KOPT-K1 (cell line): Measurements from ENCODE around the gene ZG16B.

Experiments
- H3K27ac ChIP-seq: fragments of 200-600 bp; sonication (generic); 2 replicates; pipeline ENCODE4 v1.5.1; 2016; ENCODE audit warnings: antibody characterized with exemption, mild to moderate bottlenecking, low read depth, low read length; ENCODE audit not compliant: poor library complexity, severe bottlenecking
- H3K36me3 ChIP-seq: fragments of 200-600 bp; sonication (generic); 2 replicates; pipeline ENCODE4 v1.5.1; 2017; ENCODE audit warnings: antibody characterized with exemption, mild to moderate bottlenecking, low read length, moderate library complexity; ENCODE audit not compliant: insufficient read depth
- H3K9me3 ChIP-seq: fragments of 200-600 bp; sonication (generic); 2 replicates; pipeline ENCODE4 v1.5.1; 2017; ENCODE audit warnings: antibody characterized with exemption, low read length, mild to moderate bottlenecking; ENCODE audit not compliant: insufficient read depth, poor library complexity, severe bottlenecking

ZG16B gene

GRCh38 chr16:2795395-2796143 lies 34.5 kb upstream of the ZG16B start:
- H3K9me3 ChIP-seq, result no peaks in the 10 kb centered on the region
- no peak overlapping the region for H3K27ac ChIP-seq
- no peaks in the 10 kb centered on the region for H3K36me3 ChIP-seq

DNA sequence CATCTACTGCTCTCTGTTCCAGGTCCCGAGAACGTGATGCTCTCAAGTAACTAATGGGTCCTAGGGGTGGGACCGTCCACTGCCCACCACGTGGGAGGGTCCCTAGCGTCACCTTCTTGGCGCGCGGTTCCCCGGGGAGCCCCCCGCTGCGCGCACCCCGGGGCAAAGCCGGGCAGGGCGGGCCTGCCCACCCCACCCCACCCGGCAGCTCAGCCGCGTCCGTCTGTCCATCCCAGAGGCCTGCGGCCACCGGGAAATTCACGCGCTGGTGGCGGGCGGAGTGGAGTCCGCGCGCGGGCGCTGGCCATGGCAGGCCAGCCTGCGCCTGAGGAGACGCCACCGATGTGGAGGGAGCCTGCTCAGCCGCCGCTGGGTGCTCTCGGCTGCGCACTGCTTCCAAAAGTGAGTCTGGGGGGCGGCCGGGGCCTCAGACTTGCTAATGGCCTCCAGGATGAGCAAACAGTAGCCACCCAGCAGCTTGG lies 31.3 kb upstream of the ZG16B start:
- no peaks in the 10 kb centered on the region for H3K36me3 ChIP-seq
- H3K9me3 ChIP-seq, result peaks cover 4% of the 10 kb centered on the region
- no peak overlapping the region for H3K27ac ChIP-seq

GRCh38 chr16:2799205-2799858 lies 30.8 kb upstream of the ZG16B start:
- Histone ChIP-seq H3K36me3 (no peaks in the 10 kb centered on the region), H3K9me3 (peaks cover 9% of the 10 kb centered on the region), H3K27ac (no peak overlapping the region)

DNA sequence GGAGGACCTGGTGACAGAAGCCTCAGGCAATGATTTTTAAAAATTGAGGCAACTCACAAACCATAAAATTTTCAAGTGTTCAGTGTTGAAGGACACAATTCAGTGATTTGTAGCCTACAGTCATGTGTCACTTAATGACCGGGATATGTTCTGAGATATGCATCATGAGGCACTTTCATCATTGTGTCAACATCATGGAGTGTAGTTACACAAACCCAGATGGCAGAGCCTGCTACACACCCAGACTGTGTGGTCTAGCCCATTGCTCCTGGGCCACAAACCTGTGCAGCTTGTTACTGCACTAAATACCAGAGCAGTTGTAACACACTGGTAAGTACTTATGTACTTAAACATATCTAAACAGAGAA lies 30.3 kb upstream of the ZG16B start:
- no peaks in the 10 kb centered on the region for H3K36me3 ChIP-seq
- no peak overlapping the region for H3K27ac ChIP-seq
- peaks cover 14% of the 10 kb centered on the region for H3K9me3 ChIP-seq

DNA sequence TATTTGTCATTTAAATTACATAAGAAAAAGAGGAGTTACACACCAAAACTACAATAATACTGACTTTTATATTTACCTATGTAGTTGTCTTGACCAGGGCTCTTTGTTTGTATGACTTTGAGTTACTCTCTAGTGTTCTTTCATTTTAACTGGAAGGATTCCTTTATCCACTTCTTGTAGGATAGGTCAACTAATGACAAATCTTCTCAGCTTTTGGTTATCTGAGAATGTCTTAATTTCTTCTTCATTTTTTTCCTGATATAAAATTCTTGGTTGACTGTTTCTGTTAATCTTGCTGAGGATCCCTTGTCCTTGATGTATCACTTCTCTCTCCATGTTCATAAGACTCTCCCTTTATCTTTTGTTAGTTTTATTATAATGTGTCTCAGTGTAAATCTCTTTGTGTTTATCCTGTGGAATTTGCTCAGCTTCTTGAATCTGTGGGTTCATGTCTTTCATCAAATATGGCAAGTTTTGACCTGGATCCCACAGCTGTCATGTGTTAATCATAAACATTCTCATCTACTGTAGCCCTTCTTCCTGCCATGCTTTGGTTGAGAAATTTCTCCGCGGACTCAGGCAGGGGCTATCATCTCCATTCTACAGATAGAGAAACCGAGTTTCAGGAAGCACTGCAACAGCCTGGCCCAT lies 26.4 kb upstream of the ZG16B start:
- H3K9me3 ChIP-seq, result peaks cover 17% of the 10 kb centered on the region
- no peaks in the 10 kb centered on the region for H3K36me3 ChIP-seq
- H3K27ac ChIP-seq, result no peak overlapping the region

- no peaks in the 10 kb centered on the region for H3K36me3 ChIP-seq
- peaks cover 17% of the 10 kb centered on the region for H3K9me3 ChIP-seq
- no peak overlapping the region for H3K27ac ChIP-seq
These were observed 25.4 kb upstream of the ZG16B start for GRCh38 chr16:2804728-2805127.

DNA sequence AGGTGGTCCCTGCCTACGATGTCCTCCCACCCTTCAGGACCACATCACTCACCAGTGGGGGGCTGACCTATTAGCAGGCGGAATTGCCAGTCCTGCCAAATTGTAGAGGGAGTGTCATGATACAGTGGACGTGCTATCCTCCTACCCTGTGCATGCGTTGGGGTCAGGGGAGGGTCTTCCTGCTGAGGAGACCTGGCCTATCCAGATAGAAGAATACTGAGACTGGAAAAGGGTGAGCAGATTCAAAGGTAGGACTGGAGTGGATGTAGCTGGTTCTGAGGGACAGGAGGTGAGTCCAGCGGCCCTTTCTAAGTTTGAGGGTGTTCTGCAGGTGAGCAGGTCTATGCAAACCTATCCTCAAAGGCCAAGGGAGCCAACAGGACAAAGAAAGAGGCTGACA lies 23.8 kb upstream of the ZG16B start:
- Histone ChIP-seq H3K27ac (no peak overlapping the region), H3K36me3 (no peaks in the 10 kb centered on the region), H3K9me3 (peaks cover 17% of the 10 kb centered on the region)

- H3K27ac ChIP-seq, result no peak overlapping the region
These were observed 21.9 kb upstream of the ZG16B start for GRCh38 chr16:2808181-2808580.

DNA sequence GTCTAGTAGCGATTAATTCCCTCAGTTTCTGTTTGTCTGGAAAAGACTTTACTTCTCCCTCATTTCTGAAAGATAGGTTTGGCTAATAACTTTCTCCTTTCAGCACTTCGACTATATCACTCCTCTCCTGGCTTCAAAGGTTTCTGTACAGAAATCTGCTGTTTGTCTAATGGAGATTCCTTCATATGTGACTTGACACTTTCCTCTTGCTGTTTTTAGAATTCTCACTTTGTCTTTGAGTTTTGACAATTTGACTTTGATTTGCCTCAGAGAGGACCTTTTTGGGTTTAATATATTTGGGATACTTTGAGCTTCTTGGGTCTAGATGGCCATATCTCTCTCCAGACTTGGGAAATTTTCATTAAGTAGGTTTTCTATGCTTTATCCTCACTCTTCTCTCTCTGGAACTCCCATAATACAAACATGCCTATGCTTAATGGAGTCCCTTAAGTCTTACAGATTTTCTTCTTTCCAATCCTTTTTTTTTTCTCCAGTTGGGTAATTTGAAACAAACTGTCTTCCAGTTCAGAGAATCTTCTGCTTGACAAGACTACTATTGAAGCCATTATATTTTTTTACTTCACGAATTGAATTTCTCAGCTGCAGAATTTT lies 20.8 kb upstream of the ZG16B start:
- H3K9me3 ChIP-seq, result peaks cover 9% of the 10 kb centered on the region
- H3K27ac ChIP-seq, result no peak overlapping the region
- no peaks in the 10 kb centered on the region for H3K36me3 ChIP-seq

More at GRCh38 chr16:2808181-2808580, 21.9 kb upstream of the ZG16B start:
- Histone ChIP-seq H3K9me3 (peaks cover 17% of the 10 kb centered on the region), H3K36me3 (no peaks in the 10 kb centered on the region)

GRCh38 chr16:2810651-2811050 lies 19.5 kb upstream of the ZG16B start:
- no peak overlapping the region for H3K27ac ChIP-seq
- H3K9me3 ChIP-seq, result no peaks in the 10 kb centered on the region
- no peaks in the 10 kb centered on the region for H3K36me3 ChIP-seq

DNA sequence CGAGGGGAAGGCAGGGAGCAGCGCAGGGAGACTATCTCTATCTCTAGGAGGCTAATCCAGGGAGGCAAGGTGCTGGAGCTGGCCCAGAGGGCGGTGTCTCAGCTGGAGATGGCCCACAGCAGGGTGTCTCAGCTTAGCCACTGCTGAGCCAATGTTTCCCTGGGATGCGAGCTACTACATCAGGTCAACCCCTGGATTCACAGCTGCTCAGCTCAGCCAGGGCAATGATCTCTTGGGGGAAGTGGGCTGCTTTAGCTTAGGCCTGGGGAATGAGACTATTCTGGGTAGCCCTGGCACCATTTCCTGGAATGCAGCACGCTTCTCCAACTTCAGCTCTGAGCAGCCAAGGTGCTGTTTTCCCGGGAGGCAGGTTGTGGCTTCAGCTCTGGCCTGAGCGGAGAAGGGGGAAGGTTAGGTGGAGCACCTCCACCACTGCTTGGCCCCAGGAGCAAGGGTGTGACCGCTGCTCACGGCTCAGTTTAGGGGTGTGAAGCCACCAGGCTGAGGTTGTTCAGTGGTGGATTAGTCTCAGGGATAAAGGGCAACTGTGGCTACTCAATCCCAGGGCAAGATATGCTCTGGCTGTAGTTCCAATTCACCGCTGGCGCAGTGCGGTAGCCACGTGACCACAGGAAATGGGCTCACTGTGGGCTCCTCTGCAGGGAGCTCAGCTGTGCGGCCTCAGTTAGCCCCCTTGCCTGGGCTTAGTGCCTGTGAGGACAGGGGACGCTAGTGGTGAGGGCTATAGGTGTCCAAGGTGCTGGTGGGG lies 18.2 kb upstream of the ZG16B start:
- Histone ChIP-seq H3K9me3 (no peaks in the 10 kb centered on the region), H3K36me3 (no peaks in the 10 kb centered on the region), H3K27ac (no peak overlapping the region)

DNA sequence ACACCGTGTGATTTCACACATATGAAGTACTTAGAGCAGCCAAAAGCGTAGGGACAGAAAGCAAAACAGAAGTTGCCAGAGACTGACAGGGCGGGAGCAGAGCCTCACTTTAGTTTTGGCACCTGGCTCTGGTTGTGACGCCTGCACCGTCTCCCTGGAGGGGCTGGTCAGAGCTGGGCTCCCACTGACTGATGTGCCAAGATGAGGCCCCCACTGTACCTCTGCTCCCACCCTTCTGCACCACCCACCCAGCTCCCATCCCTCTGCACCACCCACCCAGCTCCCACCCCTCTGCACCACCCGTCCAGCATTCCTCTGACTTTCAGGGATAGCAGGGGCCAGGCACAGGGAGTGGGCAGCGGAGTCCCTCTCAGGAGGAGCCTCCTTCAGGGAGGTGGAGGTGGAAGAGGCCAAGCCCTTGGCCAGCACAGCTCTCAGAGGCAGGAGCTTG lies 16.3 kb upstream of the ZG16B start:
- Histone ChIP-seq H3K27ac (no peak overlapping the region), H3K9me3 (no peaks in the 10 kb centered on the region), H3K36me3 (no peaks in the 10 kb centered on the region)

GRCh38 chr16:2814551-2815298 lies 15.4 kb upstream of the ZG16B start:
- Histone ChIP-seq H3K36me3 (no peaks in the 10 kb centered on the region), H3K9me3 (no peaks in the 10 kb centered on the region), H3K27ac (no peak overlapping the region)

GRCh38 chr16:2815299-2815771 lies 14.8 kb upstream of the ZG16B start:
- Histone ChIP-seq H3K9me3 (no peaks in the 10 kb centered on the region), H3K27ac (no peak overlapping the region), H3K36me3 (no peaks in the 10 kb centered on the region)
